ENCODE data around the gene SPDYE6. TPM values are rescaled to one million over a fixed set of nuclear protein-coding genes. Genes with fewer than 3 reads are reported as not detected.
A peak's percentile ranks its signal among the peaks of the same experiment; 100 is the strongest.
"Not testable (repeated sequence)": the region's sequence is repeated elsewhere in the genome, so short reads cannot be mapped to it uniquely, and the experiment has no call there.

SPDYE6 gene, protein sequence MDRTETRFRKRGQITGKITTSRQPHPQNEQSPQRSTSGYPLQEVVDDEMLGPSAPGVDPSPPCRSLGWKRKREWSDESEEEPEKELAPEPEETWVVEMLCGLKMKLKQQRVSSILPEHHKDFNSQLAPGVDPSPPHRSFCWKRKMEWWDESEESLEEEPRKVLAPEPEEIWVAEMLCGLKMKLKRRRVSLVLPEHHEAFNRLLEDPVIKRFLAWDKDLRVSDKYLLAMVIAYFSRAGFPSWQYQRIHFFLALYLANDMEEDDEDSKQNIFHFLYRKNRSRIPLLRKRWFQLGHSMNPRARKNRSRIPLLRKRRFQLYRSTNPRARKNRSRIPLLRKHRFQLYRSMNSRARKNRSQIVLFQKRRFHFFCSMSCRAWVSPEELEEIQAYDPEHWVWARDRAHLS
- total RNA-seq (2021) (not detected in 2 replicates), Bru-seq, nascent RNA (not detected), BruChase-seq, experiment 1, labeled RNA remaining after a 2-hour chase (not detected), BruChase-seq, experiment 2, labeled RNA remaining after a 6-hour chase (not detected)
- long read RNA-seq, partial matches to known transcripts = 0 of 24 reads
- long read RNA-seq, other reads (novel, unspliced or antisense) = 24 of 24 reads

DNA sequence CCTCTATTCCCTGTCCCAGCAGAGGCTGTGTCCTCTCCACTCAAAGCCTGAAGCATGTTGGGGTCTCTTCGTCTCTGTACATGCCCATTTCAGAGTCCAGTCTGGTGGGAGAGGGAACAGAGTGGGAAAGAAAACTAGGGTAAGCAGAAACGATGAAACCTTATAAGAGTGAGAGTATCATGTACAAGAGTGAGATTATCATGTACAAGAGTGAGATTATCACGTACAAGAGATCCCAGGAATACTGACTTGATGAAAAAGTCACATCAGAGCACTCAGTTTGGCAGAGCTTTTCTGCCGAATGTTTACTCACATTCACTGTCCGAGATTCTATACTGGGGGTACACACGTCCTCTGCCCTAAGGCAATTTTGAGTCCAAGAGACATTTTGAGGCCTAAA, at the start of gene SPDYE6:
Gene SPDYE6 (minus strand): TSS at position 101 of the 400 bp plus-strand sequence. CDS start 421 bp downstream, outside the sequence.
- H3K27me3 ChIP-seq (ENCODE audit: insufficient read depth, low read depth); POLR2A ChIA-PET (ENCODE audit: unreplicated experiment); H3K9me2 ChIP-seq (ENCODE audit: insufficient read depth); H3K36me3 ChIP-seq (ENCODE audit: low read depth); CTCF ChIA-PET; H4K20me1 ChIP-seq (ENCODE audit: insufficient read depth); H3K9me3 ChIP-seq (ENCODE audit: insufficient read depth, low read depth); H3K79me2 ChIP-seq (ENCODE audit: low read depth); H3K4me1 ChIP-seq (replicated peaks; ENCODE audit: insufficient read depth); DNase-seq; H3K27ac ChIP-seq; H3F3A ChIP-seq (ENCODE audit: insufficient read depth, low read depth); H3K4me3 ChIP-seq; intact Hi-C loops (cut with micrococcal nuclease; ENCODE audit: unreplicated experiment); BruUV-seq (replicated peaks); H2AFZ ChIP-seq; H3K4me2 ChIP-seq: not testable (repeated sequence)

DNA sequence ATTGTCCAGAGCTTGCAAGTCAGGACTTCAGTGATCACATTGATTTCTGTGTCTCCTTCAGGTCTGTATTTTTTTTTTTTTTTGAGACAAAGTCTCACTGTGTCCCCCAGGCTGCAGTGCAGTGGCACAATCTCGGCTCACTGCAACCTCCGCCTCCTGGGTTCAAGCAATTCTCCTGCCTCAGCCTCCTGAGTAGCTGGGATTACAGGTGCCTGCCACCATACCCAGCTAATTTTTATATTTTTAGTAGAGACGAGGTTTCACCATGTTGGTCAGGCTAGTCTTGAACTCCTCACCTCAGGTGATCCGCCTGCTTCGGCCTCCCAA, 48.6 kb upstream of the SPDYE6 start:
- H3K9me2 ChIP-seq (ENCODE audit: insufficient read depth); H3K27me3 ChIP-seq (ENCODE audit: insufficient read depth, low read depth); intact Hi-C loops (cut with micrococcal nuclease; ENCODE audit: unreplicated experiment); H3K27ac ChIP-seq; H2AFZ ChIP-seq; POLR2A ChIA-PET (ENCODE audit: unreplicated experiment); DNase-seq; H3K4me2 ChIP-seq; H3K9me3 ChIP-seq (ENCODE audit: insufficient read depth, low read depth); H3K4me3 ChIP-seq; H3K79me2 ChIP-seq (ENCODE audit: low read depth); H3K4me1 ChIP-seq (replicated peaks; ENCODE audit: insufficient read depth); BruUV-seq (replicated peaks): not testable (repeated sequence)
- Histone ChIP-seq H4K20me1 (ENCODE audit: insufficient read depth) (peaks cover 17% of the 10 kb centered on the region; the same call in 1 of the 2 replicates), H3F3A (ENCODE audit: insufficient read depth, low read depth) (peaks cover 34% of the 10 kb centered on the region), H3K36me3 (ENCODE audit: low read depth) (peaks cover 22% of the 10 kb centered on the region)
- TF ChIP-seq, protein P1, sequence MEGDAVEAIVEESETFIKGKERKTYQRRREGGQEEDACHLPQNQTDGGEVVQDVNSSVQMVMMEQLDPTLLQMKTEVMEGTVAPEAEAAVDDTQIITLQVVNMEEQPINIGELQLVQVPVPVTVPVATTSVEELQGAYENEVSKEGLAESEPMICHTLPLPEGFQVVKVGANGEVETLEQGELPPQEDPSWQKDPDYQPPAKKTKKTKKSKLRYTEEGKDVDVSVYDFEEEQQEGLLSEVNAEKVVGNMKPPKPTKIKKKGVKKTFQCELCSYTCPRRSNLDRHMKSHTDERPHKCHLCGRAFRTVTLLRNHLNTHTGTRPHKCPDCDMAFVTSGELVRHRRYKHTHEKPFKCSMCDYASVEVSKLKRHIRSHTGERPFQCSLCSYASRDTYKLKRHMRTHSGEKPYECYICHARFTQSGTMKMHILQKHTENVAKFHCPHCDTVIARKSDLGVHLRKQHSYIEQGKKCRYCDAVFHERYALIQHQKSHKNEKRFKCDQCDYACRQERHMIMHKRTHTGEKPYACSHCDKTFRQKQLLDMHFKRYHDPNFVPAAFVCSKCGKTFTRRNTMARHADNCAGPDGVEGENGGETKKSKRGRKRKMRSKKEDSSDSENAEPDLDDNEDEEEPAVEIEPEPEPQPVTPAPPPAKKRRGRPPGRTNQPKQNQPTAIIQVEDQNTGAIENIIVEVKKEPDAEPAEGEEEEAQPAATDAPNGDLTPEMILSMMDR (conservative IDR thresholded peaks at IDR 0.05) = peak; percentile 24
- CTCF ChIA-PET = interaction anchor here (0.5 to 1.1 kb wide), 3 partner anchors 11 to 880 kb away, joined by 3 to 6 read pairs (median 3); no protein-coding TSS in a partner anchor

DNA sequence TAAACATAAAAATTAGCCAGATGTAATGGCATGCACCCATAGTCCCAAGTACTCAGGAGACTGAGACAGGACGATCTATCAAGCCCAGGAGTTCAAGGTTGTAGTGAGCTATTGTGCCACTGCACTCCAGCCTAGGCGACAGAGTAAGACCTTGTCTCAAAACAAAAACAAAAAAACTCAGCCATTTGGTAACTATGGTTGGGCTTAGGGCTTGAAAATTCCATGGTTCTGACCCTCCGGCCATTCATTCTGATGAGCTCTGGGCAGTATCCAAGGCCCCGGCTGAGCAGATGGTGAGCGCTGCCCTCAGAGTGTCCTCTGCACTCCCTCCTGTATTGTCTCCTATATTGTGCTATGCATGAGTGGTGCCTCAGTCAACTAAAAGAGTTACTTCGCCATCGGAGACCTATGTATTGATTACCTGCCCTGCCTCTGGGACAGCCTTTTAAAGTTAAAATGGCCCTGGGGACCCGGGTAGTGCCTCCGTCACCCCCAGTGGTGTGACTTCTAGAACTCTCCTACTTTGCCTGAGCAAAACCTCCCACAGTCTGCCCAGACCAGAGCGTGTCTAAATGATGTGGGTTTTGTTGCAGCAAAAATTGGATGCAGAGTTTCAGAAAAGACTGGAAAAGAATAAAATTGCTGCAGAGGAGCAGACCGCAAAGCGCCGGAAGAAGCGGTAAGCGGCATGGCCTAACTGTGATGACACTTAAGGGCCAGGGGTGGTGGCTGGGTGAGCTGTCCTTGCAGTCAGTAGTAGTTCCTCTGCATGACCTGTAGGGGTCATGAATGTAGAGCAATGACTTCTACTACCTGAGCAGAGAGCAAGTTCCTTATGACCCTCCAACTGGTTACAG, 48.0 kb upstream of the SPDYE6 start:
- no peaks in the 10 kb centered on the region for H3K4me1 ChIP-seq (replicated peaks; ENCODE audit: insufficient read depth)
- peak; percentile 42 to 59 for DNase-seq
- peaks cover 35% of the 10 kb centered on the region for H3F3A ChIP-seq (ENCODE audit: insufficient read depth, low read depth)
- H3K79me2 ChIP-seq (ENCODE audit: low read depth) = no peaks in the 10 kb centered on the region
- H3K9me2 ChIP-seq (ENCODE audit: insufficient read depth) = no peaks in the 10 kb centered on the region
- ChIA-PET CTCF (interaction anchor here (0.5 to 1.1 kb wide), 2 partner anchors 11 to 52 kb away, joined by 3 read pairs; no protein-coding TSS in a partner anchor), POLR2A (ENCODE audit: unreplicated experiment) (no interaction called here)
- BruUV-seq (replicated peaks) = no TSS peak
- no peaks in the 10 kb centered on the region for H3K9me3 ChIP-seq (ENCODE audit: insufficient read depth, low read depth)
- TF ChIP-seq, protein P1 (conservative IDR thresholded peaks at IDR 0.05) = peak; percentile 69
- no peak for TF ChIP-seq EZH2 (IDR thresholded peaks at IDR 0.05; ENCODE audit: low read depth)
- H4K20me1 ChIP-seq (ENCODE audit: insufficient read depth) = peaks cover 17% of the 10 kb centered on the region; the same call in 1 of the 2 replicates
- no peak overlapping the region for H2AFZ ChIP-seq
- H3K36me3 ChIP-seq (ENCODE audit: low read depth) = peaks cover 23% of the 10 kb centered on the region
- intact Hi-C loops (cut with micrococcal nuclease; ENCODE audit: unreplicated experiment) = no loop called here
- no peak overlapping the region for H3K27ac ChIP-seq
- no peak overlapping the region for H3K4me3 ChIP-seq
- H3K4me2 ChIP-seq = no peak overlapping the region
- H3K27me3 ChIP-seq (ENCODE audit: insufficient read depth, low read depth) = no peaks in the 10 kb centered on the region
